HCEC 1CT (cell line): ENCODE measurements around the gene EZR.

ENCODE experiments used
- DNase-seq: peaks from one replicate; pipeline ENCODE4 v3.0.0-alpha.2; 2017

The EZR gene

DNA sequence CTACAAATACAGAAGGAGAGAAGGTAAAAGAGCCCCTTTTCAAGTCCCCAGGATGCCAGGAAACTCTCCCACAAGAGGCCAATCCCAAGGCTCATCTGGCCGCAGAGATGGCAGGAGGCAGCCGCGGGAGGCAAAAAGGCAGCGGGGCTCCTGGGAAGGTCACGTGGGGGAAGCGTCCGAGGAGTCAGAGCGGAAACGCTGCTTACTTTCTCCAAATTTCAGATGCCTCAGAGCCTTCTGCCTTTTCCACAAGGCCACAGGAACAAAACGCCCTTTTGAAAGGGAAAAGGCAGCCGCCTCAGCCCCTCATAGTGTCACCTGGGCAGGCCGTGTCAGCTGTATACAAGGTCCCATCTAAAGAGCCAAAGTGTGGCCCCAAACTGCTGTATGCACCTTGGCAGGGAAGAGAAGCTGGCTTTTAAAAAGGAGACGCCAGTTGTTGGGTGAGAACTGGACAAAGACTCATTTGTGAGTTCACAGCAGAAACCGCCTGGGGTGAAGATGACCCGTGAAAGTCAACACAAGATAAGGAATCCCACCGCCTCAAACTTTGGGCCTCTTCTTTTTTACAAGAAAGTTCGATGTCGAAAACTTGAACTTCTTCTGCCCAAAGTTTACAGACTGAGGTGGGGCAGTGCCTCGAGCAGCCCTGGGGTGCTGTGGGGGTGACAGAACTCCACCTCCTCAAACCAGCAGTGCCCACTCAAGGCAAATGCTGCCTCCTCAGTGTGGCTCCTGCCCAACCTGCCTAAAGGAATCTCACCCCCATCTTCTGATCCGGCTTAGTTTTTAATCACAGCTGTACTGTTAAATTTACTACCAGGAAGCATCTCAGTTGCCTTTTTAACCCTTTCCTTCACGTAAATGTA is 45.4 kb downstream of the EZR start:
- DNase-seq, result no peak

GRCh38 chr6:158772851-158773371 is 46.3 kb downstream of the EZR start:
- no peak for DNase-seq

- DNase-seq, result no peak
Measured at GRCh38 chr6:158772172-158772571, 47.0 kb downstream of the EZR start.

- DNase-seq, result no peak
Measured at GRCh38 chr6:158771399-158772152, 47.6 kb downstream of the EZR start.

DNA sequence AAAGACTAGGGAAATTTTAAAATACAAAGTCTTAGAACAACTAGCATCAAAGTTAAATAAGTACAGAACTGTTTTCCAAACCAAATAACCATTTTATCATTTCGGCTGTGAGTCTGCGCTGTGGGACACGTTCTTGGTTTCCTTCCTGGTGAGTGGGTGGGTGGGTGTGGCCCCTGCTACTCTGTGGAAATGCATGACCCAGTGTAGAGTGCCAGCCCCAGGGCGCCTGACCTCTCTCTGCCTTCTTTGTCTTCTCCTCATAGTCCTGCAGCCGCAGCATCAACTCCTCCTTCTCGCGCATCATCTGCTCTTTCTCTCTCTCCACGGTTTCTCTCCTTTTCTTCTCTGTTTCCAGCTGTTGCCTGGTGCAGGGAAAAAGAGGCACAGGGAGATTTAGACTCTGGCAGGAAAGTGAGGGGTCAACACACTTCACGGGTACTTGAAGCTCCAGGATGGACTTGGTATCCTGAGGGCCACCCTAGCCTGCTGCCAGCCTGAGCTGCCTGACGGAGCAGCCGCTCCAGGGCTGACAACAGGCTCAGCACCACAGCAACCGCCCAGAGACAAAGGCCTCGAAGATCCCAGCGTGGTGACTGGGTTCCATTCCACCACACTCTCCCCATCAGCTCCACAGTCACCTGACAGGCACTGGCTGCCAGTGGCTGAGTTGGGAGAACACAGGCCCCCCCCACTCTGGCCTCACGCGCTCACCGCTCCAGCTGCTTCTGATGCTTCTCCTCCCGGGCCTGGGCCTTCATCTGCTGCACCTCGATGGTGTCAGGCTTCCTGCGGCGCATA is 48.4 kb downstream of the EZR start:
- DNase-seq, result no peak

DNA sequence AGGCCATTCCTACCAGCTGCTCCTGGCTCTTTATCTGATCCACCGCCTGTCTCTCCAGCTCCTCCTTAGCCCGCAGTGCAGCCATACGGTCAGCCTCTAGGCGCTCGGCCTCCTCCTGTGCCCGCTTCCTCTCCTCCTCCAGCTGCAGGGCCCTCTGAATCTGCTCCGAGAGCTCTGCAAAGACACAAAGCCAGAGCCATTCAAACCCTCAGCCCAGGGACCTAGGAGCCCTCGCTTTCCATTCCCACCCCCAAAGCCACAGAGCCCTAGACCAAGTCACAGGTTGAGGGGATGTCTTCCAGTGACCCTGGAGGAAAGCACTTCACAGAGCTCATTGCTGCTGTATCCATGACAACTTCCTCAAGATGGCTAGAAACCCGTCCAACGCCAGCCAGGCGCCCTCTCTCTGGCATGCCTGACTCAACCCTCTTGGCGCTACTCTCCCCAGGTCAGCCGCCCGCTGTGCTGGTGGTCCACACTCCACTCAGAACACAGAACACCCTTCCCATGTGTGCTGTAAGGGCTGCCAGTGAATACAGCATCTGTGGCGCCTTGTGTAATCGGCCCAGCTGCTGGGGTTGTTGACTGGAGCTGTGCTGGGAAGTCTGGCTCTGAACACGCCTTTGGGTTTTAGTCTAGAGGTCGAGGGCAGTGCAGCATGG is 49.3 kb downstream of the EZR start:
- no peak for DNase-seq

DNA sequence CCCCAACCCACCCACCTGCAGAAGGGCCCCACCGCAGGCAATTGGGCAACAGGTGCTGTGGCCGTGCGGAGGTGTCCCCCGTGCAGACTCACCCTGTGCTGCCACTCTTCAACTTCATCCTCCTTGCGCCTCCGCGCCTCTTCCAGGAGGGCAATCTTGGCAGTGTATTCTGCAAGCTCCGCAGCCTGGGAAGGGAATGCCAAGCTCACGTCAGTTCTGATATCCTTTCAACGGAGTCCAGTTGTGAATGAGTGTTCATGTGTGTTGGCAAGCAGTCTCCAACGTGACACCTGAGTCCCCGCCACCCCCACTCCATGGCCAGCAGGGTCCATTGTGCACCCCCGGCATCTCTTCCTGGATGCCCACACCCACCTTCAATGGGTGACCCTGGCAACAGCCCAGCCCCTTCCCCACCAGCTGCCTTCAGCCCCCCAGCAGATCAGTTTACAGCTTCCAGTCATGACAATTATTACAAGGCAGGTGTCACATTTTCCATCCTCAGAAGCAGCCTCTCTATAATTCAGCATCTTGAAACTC is 49.9 kb downstream of the EZR start:
- no peak for DNase-seq

DNA sequence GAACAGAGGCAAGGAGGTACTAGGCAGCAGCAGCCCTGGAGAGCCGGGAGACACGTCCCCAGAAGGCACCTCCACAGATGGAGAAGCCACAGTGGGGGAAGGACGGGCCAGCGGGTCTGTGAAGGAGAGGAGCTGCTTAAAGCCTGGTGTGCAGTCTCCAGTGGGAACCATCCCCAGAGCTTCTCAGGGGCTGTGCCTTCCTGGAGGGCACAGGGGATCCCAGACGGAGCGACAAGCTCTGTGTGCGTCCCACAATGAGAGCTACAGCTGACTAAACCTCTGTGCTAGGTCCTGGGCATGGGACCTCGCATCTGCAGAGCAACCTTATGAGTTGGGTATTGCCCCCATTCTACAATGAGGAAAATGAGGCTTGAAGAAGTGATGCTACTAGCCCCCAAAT is 50.7 kb downstream of the EZR start:
- no peak for DNase-seq

GRCh38 chr6:158767709-158768108 is 51.5 kb downstream of the EZR start:
- no peak for DNase-seq

- DNase-seq, result no peak
Measured at GRCh38 chr6:158766621-158767455, 52.3 kb downstream of the EZR start.

- DNase-seq, result no peak
Measured at GRCh38 chr6:158765499-158766068, 53.6 kb downstream of the EZR start.

DNA sequence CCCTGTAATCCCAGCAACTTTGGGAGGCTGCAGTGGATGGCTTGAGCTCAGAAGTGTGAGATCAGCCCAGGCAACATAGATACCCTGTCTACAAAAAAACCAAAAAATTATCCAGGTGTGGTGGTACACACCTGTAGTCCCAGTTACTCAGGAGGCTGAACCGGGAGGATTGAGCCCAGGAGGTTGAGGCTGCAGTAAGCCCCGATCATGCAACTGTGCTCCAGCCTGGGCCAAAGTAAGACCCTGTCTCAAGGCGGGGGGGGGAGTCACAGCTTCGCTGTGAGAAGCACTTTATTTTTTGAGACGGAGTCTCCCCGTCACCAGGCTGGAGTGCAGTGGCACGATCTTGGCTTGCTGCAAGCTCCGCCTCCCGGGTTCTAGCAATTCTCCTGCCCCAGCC is 54.2 kb downstream of the EZR start:
- no peak for DNase-seq

DNA sequence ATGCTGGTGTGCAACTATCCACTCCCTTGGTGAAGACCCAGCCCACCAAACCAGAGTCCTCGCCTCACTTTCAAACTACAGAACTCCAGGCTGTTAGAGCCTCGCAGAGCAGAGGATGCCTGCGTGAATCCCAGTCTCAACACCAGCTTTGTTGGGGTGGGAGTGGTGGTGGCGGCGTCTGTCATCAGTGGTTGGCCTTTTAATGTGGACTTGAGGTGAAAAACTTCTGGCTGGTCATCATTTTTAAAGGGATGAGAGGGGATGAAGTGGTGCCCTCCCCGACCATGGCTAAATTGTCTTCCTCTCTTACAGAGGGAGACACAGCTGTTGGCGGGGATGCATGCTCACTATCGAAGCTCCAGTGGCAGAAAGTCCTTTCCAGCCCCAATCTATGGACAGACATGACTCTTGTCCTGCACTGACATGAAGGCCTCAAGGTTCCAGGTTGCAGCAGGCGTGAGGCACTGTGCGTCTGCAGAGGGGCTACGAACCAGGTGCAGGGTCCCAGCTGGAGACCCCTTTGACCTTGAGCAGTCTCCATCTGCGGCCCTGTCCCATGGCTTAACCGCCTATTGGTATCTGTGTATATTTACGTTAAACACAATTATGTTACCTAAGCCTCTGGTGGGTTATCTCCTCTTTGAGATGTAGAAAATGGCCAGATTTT is 54.9 kb downstream of the EZR start:
- DNase-seq, result no peak

- no peak for DNase-seq
Measured at GRCh38 chr6:158763434-158764182, 55.6 kb downstream of the EZR start.

DNA sequence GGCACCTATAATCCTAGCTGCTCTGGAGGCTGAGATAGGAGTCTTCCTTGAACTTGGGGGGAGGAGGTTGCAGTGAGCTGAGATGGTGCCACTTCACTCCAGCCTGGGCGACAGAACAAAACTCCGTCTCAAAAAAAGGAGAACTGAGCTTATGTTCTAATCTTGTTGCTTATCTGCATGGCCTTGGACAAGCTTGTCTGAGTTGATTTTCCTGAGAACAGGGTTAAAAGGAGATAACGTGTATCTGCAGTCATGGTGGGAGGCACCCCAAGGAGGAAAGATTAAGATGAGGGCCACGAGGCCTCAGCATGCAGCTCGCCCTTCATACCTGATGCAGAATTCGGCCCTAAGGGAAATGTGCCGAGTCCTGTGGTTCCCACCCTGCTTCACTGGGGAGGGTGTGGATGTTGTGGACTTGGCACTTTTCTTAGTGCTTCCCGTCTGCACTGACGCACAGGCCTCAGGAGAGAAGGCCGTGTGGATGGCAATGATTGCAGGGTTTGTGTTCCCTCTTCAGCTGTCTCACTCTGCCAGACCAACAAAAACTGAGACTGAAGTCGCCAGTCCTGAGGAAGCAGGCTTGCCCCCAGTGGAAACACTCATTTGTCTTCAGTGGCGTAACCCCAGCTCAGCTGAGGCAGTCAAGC is 56.3 kb downstream of the EZR start:
- DNase-seq, result no peak

DNA sequence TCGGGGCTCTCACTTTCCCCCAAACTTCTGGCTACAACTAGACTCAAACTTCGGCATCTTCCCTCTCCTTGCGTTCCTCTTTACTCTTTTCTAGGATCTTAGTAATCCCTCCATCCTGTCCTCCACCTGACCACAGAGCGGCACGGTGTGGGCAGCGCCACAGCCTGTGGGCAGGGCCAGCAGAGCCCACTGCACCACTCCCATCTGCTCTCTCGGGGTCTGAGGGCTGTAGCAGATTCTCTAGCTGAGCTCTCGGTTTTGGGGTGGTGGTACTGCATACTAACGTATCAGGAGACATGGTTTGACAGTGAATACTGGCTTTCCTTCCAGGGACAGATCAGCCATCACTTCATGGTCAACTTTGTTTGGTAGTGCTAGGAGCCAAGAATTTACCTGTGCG is 57.4 kb downstream of the EZR start:
- DNase-seq, result no peak

DNA sequence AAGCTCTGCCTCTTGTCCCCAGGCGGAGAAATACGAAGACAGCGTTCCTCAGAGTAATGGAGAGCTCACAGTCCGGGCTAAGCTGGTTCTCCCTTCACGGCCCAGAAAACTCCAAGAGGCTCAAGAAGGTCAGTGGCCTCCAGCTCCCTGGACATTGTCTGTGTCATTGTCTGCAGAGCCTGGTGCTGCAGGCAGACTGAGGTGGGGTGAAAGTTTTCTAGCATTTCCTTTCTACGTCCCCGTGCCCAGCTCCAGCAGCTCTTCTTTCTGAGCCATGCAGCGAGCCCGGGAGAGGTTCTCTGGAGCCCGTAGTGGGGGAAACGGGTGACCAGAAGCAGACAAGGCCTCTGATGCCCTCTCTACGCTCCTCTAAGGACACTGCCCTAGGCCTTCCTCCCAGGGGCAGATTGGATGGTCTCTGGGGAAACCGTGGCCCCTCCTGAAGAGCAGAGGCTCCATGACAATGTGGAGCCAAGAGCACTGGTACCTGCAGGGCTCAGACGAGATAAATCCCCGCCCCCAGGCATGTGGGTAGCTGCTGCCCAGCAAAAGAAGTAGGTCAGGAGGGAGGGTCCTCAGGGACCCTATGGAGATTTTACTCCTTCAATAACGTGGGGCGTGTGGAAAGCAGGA is 58.4 kb downstream of the EZR start:
- no peak for DNase-seq

- no peak for DNase-seq
Measured at GRCh38 chr6:158759966-158760617, 59.1 kb downstream of the EZR start.
